PC-3 (cell line): ENCODE measurements around the gene RSAD1. TPM values are rescaled to one million over a fixed set of nuclear protein-coding genes. Genes with fewer than 3 reads are reported as not detected.

ENCODE experiments used
- ATAC-seq: fragments of 200-7000 bp; cut with Tn5 transposase; 2 replicates; pipeline ENCODE4 v1.9.1; 2020; ENCODE audit warnings: mild to moderate bottlenecking, moderate library complexity
- BruUV-seq: library from RNA; stranded (reverse); fragments of 400-500 nt; replicated peaks from 2 replicates; lab custom pipeline; 2021; lab: Mats Ljungman, UMichigan
- CTCF ChIA-PET: fragments of 300-600 bp; sonication (Branson Sonifier 250); formaldehyde crosslinking; loops from one replicate; lab custom pipeline; 2022; ENCODE audit warnings: antibody characterized with exemption; lab: Charles Lee
- POLR2A ChIA-PET: fragments of 300-600 bp; sonication (Branson Sonifier 250); formaldehyde crosslinking; loops from one replicate; lab custom pipeline; 2022; ENCODE audit warnings: antibody characterized with exemption; ENCODE audit not compliant: unreplicated experiment; lab: Charles Lee
- DNase-seq: peaks from one replicate; pipeline ENCODE4 v3.0.0-alpha.2; 2015
- H2AFZ ChIP-seq: fragments of 300-600 bp; sonication (generic); 2 replicates; pipeline ENCODE4 v1.6.0; 2016; ENCODE audit warnings: antibody characterized with exemption, low read length
- H3F3A ChIP-seq: fragments of 300-600 bp; sonication (generic); one replicate; pipeline ENCODE4 v1.6.0; 2017; ENCODE audit warnings: antibody characterized with exemption, low read length, control low read depth, mild to moderate bottlenecking; ENCODE audit not compliant: unreplicated experiment
- H3K27ac ChIP-seq: fragments of 300-600 bp; sonication (generic); 2 replicates; pipeline ENCODE4 v1.5.1; 2016; ENCODE audit warnings: mild to moderate bottlenecking, low read length
- H3K27me3 ChIP-seq: fragments of 300-600 bp; sonication (generic); 2 replicates; pipeline ENCODE4 v1.6.1; 2016; ENCODE audit warnings: low read length, mixed read lengths
- H3K36me3 ChIP-seq: fragments of 300-600 bp; sonication (generic); 2 replicates; pipeline ENCODE4 v1.6.1; 2016; ENCODE audit warnings: low read depth, mixed run types, low read length, mixed read lengths
- H3K4me1 ChIP-seq: fragments of 300-600 bp; sonication (generic); 2 replicates; pipeline ENCODE4 v1.5.1; 2016; ENCODE audit warnings: low read length; ENCODE audit not compliant: insufficient read depth
- H3K4me2 ChIP-seq: fragments of 300-600 bp; sonication (generic); 2 replicates; pipeline ENCODE4 v1.6.0; 2016; ENCODE audit warnings: low read length
- H3K4me3 ChIP-seq: fragments of 300-600 bp; sonication (generic); 2 replicates; pipeline ENCODE4 v1.5.1; 2016; ENCODE audit warnings: mild to moderate bottlenecking, low read length, mixed read lengths
- H3K79me2 ChIP-seq: fragments of 300-600 bp; sonication (generic); 2 replicates; pipeline ENCODE4 v1.6.1; 2017; ENCODE audit warnings: low read length, mixed read lengths
- H3K9ac ChIP-seq: fragments of 300-600 bp; sonication (generic); 2 replicates; pipeline ENCODE4 v1.6.0; 2016; ENCODE audit warnings: mild to moderate bottlenecking, low read length
- H3K9me2 ChIP-seq: fragments of 300-600 bp; sonication (generic); replicated peaks from 2 replicates; pipeline ENCODE4 v1.6.1; 2016; ENCODE audit warnings: mixed run types, low read length, mixed read lengths
- H3K9me3 ChIP-seq: fragments of 300-600 bp; sonication (generic); 2 replicates; pipeline ENCODE4 v1.6.1; 2016; ENCODE audit warnings: low read length, mixed read lengths
- H4K20me1 ChIP-seq: fragments of 300-600 bp; sonication (generic); 2 replicates; pipeline ENCODE4 v1.6.1; 2016; ENCODE audit warnings: low read length, mixed read lengths
- CTCF ChIP-seq: fragments of 300-600 bp; sonication (generic); conservative IDR thresholded peaks from 2 replicates; pipeline ENCODE4 v1.5.1; 2017; ENCODE audit warnings: antibody characterized with exemption, low read depth, mild to moderate bottlenecking, low read length
- EZH2 ChIP-seq: fragments of 300-600 bp; sonication (generic); IDR thresholded peaks from one replicate; pipeline ENCODE4 v1.6.1; 2017; ENCODE audit warnings: antibody characterized with exemption, mild to moderate bottlenecking, low read length; ENCODE audit not compliant: unreplicated experiment
- EZH2phosphoT487 ChIP-seq: fragments of 300-600 bp; sonication (generic); IDR thresholded peaks from 2 replicates; pipeline ENCODE4 v1.6.1; 2018; ENCODE audit warnings: mild to moderate bottlenecking, antibody characterized with exemption, low read length, borderline replicate concordance
- intact Hi-C: fragments of 100-400 bp; cut with micrococcal nuclease; formaldehyde crosslinking; loops from 2 replicates; pipeline ENCODE4 v1.9.0; 2023
- total RNA-seq: library from RNA; depleted of rRNA; stranded (reverse); fragments of >200 nt; gene quantifications from 2 replicates; pipeline ENCODE4 v1.2.3, GENCODE V29; 2014

The RSAD1 gene
- total RNA-seq, 1 experiment from 2014 or later: 37.7 TPM

DNA sequence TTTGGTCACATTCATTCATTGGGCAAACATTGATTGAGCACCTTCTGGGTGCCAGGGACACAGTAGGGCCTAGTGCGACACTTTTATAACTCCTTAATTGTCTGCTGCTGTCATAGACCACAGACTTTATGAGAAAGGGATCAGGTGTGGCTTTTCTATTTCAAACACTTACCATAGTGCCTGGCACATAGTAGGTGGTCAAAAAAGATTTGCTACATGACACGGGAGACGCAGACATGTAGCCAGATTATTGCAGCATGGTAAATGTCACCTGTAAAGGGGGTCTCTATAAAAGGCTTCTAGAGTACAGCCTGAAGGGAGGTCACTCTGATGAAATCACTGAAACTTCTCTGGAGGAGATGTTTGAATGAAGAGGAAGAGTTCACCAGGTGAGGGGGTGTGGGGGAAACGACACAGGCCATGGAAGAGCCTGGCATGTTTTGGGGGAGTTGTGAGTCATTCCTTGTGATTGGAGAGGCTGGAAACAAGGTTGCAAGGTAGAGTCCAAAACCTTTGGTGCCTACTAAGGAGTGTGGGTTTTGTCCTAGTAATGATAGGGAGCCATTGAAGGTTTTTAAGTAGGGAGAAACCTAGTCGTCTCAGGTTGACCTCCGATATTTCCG is 1.6 kb downstream of the RSAD1 start:
- Histone ChIP-seq H2AFZ (no peak overlapping the region), H3K4me1 (peaks cover 24% of the 10 kb centered on the region), H3K79me2 (peaks cover 27% of the 10 kb centered on the region), H3K27ac (no peak overlapping the region), H3K9ac (no peak overlapping the region), H3K9me3 (no peaks in the 10 kb centered on the region), H3F3A (no peaks in the 10 kb centered on the region), H3K9me2 (no peaks in the 10 kb centered on the region), H4K20me1 (no peaks in the 10 kb centered on the region), H3K27me3 (no peaks in the 10 kb centered on the region), H3K4me2 (peak overlapping the region; percentile 91), H3K36me3 (peaks cover 20% of the 10 kb centered on the region; the same call in 1 of the 2 replicates), H3K4me3 (peak overlapping the region; percentile 76)
- DNase-seq (no peak), ATAC-seq (no peak)
- ChIA-PET POLR2A (no interaction called here), CTCF (interaction anchor here (1.4 to 1.6 kb wide), 2 partner anchors 83 to 118 kb away, joined by 13 to 28 read pairs; partner anchors contain the start of gene LRRC59)
- TSS peak; percentile 42 for BruUV-seq
- TF ChIP-seq EZH2: no peak
- TF ChIP-seq EZH2phosphoT487: no peak
- TF ChIP-seq CTCF: no peak
- intact Hi-C loops: loop anchor here (5.0 kb wide), 1 partner anchor 362 kb away; no protein-coding TSS in a partner anchor

- no peak overlapping the region for H3K27ac ChIP-seq
- H3K9me3 ChIP-seq: no peaks in the 10 kb centered on the region
- H3K9me2 ChIP-seq: no peaks in the 10 kb centered on the region
- H3K9ac ChIP-seq: no peak overlapping the region
- DNase-seq (no peak), ATAC-seq (no peak)
- no peak overlapping the region for H3K4me2 ChIP-seq
- no peaks in the 10 kb centered on the region for H4K20me1 ChIP-seq
- H3K79me2 ChIP-seq: peaks cover 27% of the 10 kb centered on the region
- TF ChIP-seq EZH2 (no peak), CTCF (no peak), EZH2phosphoT487 (no peak)
- BruUV-seq: no TSS peak
- peaks cover 24% of the 10 kb centered on the region for H3K4me1 ChIP-seq
- ChIA-PET POLR2A (no interaction called here), CTCF (no interaction called here)
- H3K27me3 ChIP-seq: no peaks in the 10 kb centered on the region
- no peak overlapping the region for H2AFZ ChIP-seq
- no peaks in the 10 kb centered on the region for H3F3A ChIP-seq
- intact Hi-C loops: loop anchor here (5.0 kb wide), 1 partner anchor 361 kb away; no protein-coding TSS in a partner anchor
- peaks cover 23% of the 10 kb centered on the region; the same call in 1 of the 2 replicates for H3K36me3 ChIP-seq
- H3K4me3 ChIP-seq: no peak overlapping the region
These were observed 2.3 kb downstream of the RSAD1 start for GRCh38 chr17:50480854-50481490.

- H2AFZ ChIP-seq: no peak overlapping the region
- TF ChIP-seq EZH2: no peak
- TF ChIP-seq EZH2phosphoT487: no peak
- no peak for TF ChIP-seq CTCF
- DNase-seq: no peak
- peaks cover 23% of the 10 kb centered on the region; the same call in 1 of the 2 replicates for H3K36me3 ChIP-seq
- peaks cover 27% of the 10 kb centered on the region for H3K79me2 ChIP-seq
- no peak overlapping the region for H3K4me3 ChIP-seq
- H3K27me3 ChIP-seq: no peaks in the 10 kb centered on the region
- ATAC-seq: no peak
- ChIA-PET CTCF (no interaction called here), POLR2A (no interaction called here)
- intact Hi-C loops: loop anchor here (1.0 to 5.0 kb wide), 6 partner anchors 20 to 361 kb away; partner anchors contain the start of gene EPN3
- no peaks in the 10 kb centered on the region for H3K9me3 ChIP-seq
- H4K20me1 ChIP-seq: no peaks in the 10 kb centered on the region
- H3K4me2 ChIP-seq: no peak overlapping the region
- no peak overlapping the region for H3K27ac ChIP-seq
- H3K4me1 ChIP-seq: peaks cover 24% of the 10 kb centered on the region
- no TSS peak for BruUV-seq
- H3K9me2 ChIP-seq: no peaks in the 10 kb centered on the region
- no peak overlapping the region for H3K9ac ChIP-seq
- H3F3A ChIP-seq: no peaks in the 10 kb centered on the region
These were observed 3.0 kb downstream of the RSAD1 start for GRCh38 chr17:50481648-50482047.
